Thoracic aorta (tissue), 2 donors: ENCODE results near the gene VSTM2B. TPM values are rescaled to one million over a fixed set of nuclear protein-coding genes. Genes with fewer than 3 reads are reported as not detected.

Source experiments
- ATAC-seq: fragments of 150-250 bp; one replicate; pipeline ENCODE4 v1.8.0; 2017; ENCODE audit warnings: low read depth; ENCODE audit not compliant: insufficient number of reproducible peaks, low FRiP score
- DNase-seq: peaks from one replicate; pipeline ENCODE4 v3.0.0-alpha.2; 2020; ENCODE audit warnings: low spot score
- H3K27ac ChIP-seq, 2 donors: fragments of 200-600 bp; sonication (generic); 1 replicate in 1 of 2; 2 replicates in 1 of 2; pipeline ENCODE4 v1.5.1; 2016; ENCODE audit warnings: mild to moderate bottlenecking in 2 of 2, moderate library complexity in 2 of 2
- H3K27me3 ChIP-seq: fragments of 200-600 bp; sonication (generic); replicated peaks from 2 replicates; pipeline ENCODE4 v1.6.0; 2016; ENCODE audit warnings: mild to moderate bottlenecking; ENCODE audit not compliant: insufficient read depth
- H3K36me3 ChIP-seq: fragments of 200-600 bp; sonication (generic); one replicate; pipeline ENCODE4 v1.5.1; 2016
- H3K4me1 ChIP-seq, 2 donors: fragments of 200-600 bp; sonication (generic); 1 replicate in 1 of 2; 2 replicates in 1 of 2; pipeline versions ENCODE4 v1.5.1 to v1.6.0; 2016; ENCODE audit warnings: low read depth in 2 of 2, mild to moderate bottlenecking in 1 of 2; ENCODE audit not compliant: control insufficient read depth in 1 of 2
- H3K4me3 ChIP-seq: fragments of 200-600 bp; sonication (generic); 2 replicates; pipeline ENCODE4 v1.5.1; 2016; ENCODE audit warnings: mild to moderate bottlenecking
- H3K9me3 ChIP-seq: fragments of 200-600 bp; sonication (generic); 2 replicates; pipeline ENCODE4 v1.5.1; 2016
- total RNA-seq, 2 donors: library from RNA; depleted of rRNA; stranded (reverse); fragments of >200 nt; gene quantifications; one replicate each; pipeline versions ENCODE4 v1.1.0 to v1.2.3, GENCODE V29; 2016
- TF ChIP-seq, protein P1 (sequence below): fragments of 200-600 bp; sonication (generic); IDR thresholded peaks from one replicate; pipeline ENCODE4 v1.5.1; 2019; ENCODE audit warnings: antibody characterized with exemption

Gene VSTM2B
- total RNA-seq, 2 donors from 2014 or later, result not detected

DNA sequence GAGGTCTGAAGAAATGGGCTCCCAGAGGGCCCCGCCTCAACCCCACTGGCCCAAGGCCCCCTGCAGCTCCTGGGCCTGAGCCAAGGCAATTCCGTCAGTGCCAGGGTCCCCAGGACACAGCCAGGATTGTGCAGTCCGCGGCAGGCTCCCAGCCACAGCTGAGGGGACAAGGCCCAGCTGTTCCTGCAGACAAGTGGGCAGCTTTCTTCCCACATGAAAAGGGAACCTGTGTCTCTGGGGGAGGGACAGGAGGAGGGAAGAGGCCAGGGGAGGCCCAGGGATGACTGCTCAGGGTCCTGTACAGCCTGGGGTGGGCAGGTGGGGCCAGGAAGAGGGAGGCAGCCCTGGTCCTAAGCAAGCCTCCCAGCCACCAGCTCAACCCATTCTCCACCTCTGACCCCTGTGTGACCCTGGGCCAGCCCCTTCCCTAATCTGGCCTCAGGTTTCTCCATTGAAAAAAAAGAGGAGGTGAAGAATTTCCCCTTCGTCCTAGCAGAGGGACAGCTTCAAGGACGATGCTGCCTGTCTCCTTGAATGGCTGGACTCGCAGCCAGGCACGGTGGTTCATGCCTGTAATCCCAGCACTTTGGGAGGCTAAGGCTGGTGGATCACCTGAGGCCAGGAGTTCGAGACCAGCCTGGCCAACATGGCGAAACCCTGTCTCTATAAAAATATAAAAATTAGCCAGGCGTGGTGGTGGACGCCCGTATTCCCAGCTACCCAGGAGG lies 20.5 kb upstream of the VSTM2B start:
- no peak for ATAC-seq
- H3K27me3 ChIP-seq, result no peaks in the 10 kb centered on the region

GRCh38 chr19:29506619-29506911 lies 19.2 kb upstream of the VSTM2B start:
- no peak overlapping the region for H3K4me3 ChIP-seq
- no peaks in the 10 kb centered on the region for H3K27me3 ChIP-seq
- TF ChIP-seq, protein P1, sequence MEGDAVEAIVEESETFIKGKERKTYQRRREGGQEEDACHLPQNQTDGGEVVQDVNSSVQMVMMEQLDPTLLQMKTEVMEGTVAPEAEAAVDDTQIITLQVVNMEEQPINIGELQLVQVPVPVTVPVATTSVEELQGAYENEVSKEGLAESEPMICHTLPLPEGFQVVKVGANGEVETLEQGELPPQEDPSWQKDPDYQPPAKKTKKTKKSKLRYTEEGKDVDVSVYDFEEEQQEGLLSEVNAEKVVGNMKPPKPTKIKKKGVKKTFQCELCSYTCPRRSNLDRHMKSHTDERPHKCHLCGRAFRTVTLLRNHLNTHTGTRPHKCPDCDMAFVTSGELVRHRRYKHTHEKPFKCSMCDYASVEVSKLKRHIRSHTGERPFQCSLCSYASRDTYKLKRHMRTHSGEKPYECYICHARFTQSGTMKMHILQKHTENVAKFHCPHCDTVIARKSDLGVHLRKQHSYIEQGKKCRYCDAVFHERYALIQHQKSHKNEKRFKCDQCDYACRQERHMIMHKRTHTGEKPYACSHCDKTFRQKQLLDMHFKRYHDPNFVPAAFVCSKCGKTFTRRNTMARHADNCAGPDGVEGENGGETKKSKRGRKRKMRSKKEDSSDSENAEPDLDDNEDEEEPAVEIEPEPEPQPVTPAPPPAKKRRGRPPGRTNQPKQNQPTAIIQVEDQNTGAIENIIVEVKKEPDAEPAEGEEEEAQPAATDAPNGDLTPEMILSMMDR, result no peak
- H3K4me1 ChIP-seq, result no peaks in the 10 kb centered on the region
- no peak for DNase-seq
- no peaks in the 10 kb centered on the region for H3K9me3 ChIP-seq
- H3K36me3 ChIP-seq, result no peaks in the 10 kb centered on the region
- H3K27ac ChIP-seq, result no peak overlapping the region
- no peak for ATAC-seq

More for the DNA sequence above, 20.5 kb upstream of the VSTM2B start:
- DNase-seq, result no peak
- Histone ChIP-seq H3K27ac (no peak overlapping the region), H3K9me3 (no peaks in the 10 kb centered on the region), H3K4me3 (no peak overlapping the region), H3K36me3 (no peaks in the 10 kb centered on the region), H3K4me1 (no peaks in the 10 kb centered on the region)
- TF ChIP-seq, protein P1, result no peak

DNA sequence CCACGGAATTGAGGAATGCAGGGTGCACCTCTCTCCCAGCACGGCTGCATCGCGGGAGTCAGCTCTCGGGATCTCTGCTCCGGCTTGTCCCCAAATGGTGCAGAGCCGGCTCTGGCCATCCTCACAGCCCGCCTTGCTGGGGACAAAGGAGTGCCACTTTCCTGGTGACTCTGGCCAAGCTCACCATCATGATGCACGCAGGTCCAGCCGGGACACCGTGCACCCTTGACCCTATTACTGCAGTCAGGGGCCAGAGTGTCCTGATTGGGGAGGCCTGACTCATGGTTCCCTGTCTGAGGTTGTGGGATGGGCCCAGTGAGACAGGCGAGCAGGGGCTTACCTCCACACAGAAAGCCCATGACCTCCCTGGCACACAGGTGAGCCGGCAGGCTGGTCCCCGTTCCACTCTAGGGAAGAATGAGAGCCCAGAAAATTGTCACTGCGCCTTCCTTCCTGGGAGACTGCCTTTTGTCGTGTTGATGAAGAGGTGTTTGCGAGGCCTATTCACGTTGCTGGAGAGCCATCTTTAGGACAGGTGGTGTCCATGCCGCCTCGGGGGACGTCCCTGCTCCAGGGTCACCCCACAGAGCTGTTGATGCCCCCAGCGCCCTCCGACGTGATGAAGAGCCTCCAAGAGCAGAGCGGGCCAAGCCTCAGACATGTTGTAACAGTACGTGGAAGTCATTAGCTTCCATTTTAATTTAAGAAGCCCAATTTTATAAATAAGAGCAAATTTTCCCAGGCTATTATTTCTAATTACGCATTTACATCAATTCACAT lies 18.5 kb upstream of the VSTM2B start:
- TF ChIP-seq, protein P1, result no peak
- Histone ChIP-seq H3K27ac (no peak overlapping the region), H3K27me3 (no peaks in the 10 kb centered on the region), H3K4me3 (no peak overlapping the region), H3K36me3 (no peaks in the 10 kb centered on the region), H3K9me3 (no peaks in the 10 kb centered on the region), H3K4me1 (no peaks in the 10 kb centered on the region)
- DNase-seq (no peak), ATAC-seq (no peak)

- Histone ChIP-seq H3K9me3 (no peaks in the 10 kb centered on the region), H3K36me3 (no peaks in the 10 kb centered on the region), H3K4me1 (no peaks in the 10 kb centered on the region), H3K27me3 (no peaks in the 10 kb centered on the region), H3K4me3 (no peak overlapping the region), H3K27ac (no peak overlapping the region)
- DNase-seq (no peak), ATAC-seq (no peak)
- TF ChIP-seq, protein P1, result no peak
Measured at GRCh38 chr19:29508181-29508580, 17.6 kb upstream of the VSTM2B start.

GRCh38 chr19:29509456-29509855 lies 16.3 kb upstream of the VSTM2B start:
- H3K4me1 ChIP-seq, result no peaks in the 10 kb centered on the region
- no peaks in the 10 kb centered on the region for H3K36me3 ChIP-seq
- no peaks in the 10 kb centered on the region for H3K27me3 ChIP-seq
- TF ChIP-seq, protein P1, result no peak
- ATAC-seq (no peak), DNase-seq (no peak)
- H3K9me3 ChIP-seq, result no peaks in the 10 kb centered on the region
- no peak overlapping the region for H3K4me3 ChIP-seq
- no peak overlapping the region for H3K27ac ChIP-seq
